Measurements from ENCODE around the gene SCAMP4. TPM values are rescaled to one million over a fixed set of nuclear protein-coding genes. Genes with fewer than 3 reads are reported as not detected.

Gene SCAMP4
- total and polyA plus RNA-seq, 9 of the 15 experiments (the other 6 are each of a cell fraction or from before 2014, with no cell fraction given): 0.81 to 45.9 (median 12.8) TPM

- Histone ChIP-seq H3K4me2 (ENCODE audit: insufficient read depth, low read length) (peak overlapping the region; percentile 83), H3K79me2 (ENCODE audit: control insufficient read depth, insufficient read depth, low read length) (peaks cover 48% of the 10 kb centered on the region), H3K4me3 (peak overlapping the region; percentile 75), H2AFZ (ENCODE audit: low read depth, low read length) (peak overlapping the region; percentile 92; the same call in 1 of the 2 replicates), H3K9ac (ENCODE audit: insufficient read depth in 1 of 2, low read depth in 2 of 2, low read length in 2 of 2) (peak overlapping the region; percentile 94 to 97; a peak in 3 of 4 replicates), H3K9me3 (replicated peaks; ENCODE audit: control insufficient read depth, insufficient read depth, low read depth, low read length) (no peaks in the 10 kb centered on the region), H3K9me1 (ENCODE audit: control insufficient read depth, insufficient read depth, low read length) (peaks cover 2% of the 10 kb centered on the region), H3K27ac (ENCODE audit: extremely low read depth, low read depth, low read length) (peak overlapping the region; percentile 99), H4K20me1 (replicated peaks; ENCODE audit: control insufficient read depth, insufficient read depth, low read length) (peaks cover 13% of the 10 kb centered on the region; the same call in 1 of the 2 replicates), H3K4me1 (replicated peaks in 1 of 2; ENCODE audit: control insufficient read depth in 2 of 2, insufficient read depth in 2 of 2, low read length in 2 of 2) (peaks cover 26 to 68% of the 10 kb centered on the region in 2 experiments), H3K36me3 (ENCODE audit: control insufficient read depth, insufficient read depth, low read length) (peaks cover 4% of the 10 kb centered on the region; the same call in 1 of the 3 replicates), H3K27me3 (ENCODE audit: control insufficient read depth in 2 of 2, insufficient read depth in 2 of 2, low read length in 2 of 2) (no peaks in the 10 kb centered on the region)
- FAIRE-seq: no peak
- BruUV-seq (replicated peaks): no TSS peak
- ChIA-PET POLR2A (interaction anchor here (0.6 to 3.5 kb wide), 7 partner anchors 10 to 920 kb away, joined by 3 to 24 read pairs (median 3); partner anchors contain the start of genes ABHD17A and THOP1), CTCF (ENCODE audit: low intra/inter-chr PET ratio) (no interaction called here)
- in situ Hi-C loops (cut with MboI) (no loop called here), intact Hi-C loops (cut with micrococcal nuclease) (no loop called here)
- ATAC-seq: no peak
- DNase-seq (ENCODE audit: extremely low read depth in 1 of 4, low spot score in 3 of 4): no peak
- TF ChIP-seq TRIM24 (IDR thresholded peaks at IDR 0.05) (peak; percentile 69 to 81), FIP1L1 (IDR thresholded peaks at IDR 0.05; ENCODE audit: low read depth, low read length, poor library complexity, severe bottlenecking) (no peak), ZZZ3 (IDR thresholded peaks at IDR 0.05) (no peak), CBX3 (IDR thresholded peaks at IDR 0.05; ENCODE audit: borderline replicate concordance in 1 of 2, low read length in 2 of 2) (peak in 1 of 2 experiments; percentile 66; a peak in 1 of 3 replicates), THAP7 (CRISPR knock-in tag; IDR thresholded peaks at IDR 0.05) (no peak), ZNF316 (IDR thresholded peaks at IDR 0.05) (peak; percentile 96), ZNF133 (CRISPR knock-in tag; IDR thresholded peaks at IDR 0.05) (no peak), E2F3 (CRISPR knock-in tag; IDR thresholded peaks at IDR 0.05) (no peak), BMI1 (IDR thresholded peaks at IDR 0.05; ENCODE audit: low read length) (no peak), KDM1A (IDR thresholded peaks at IDR 0.05) (no peak), TRIM28 (IDR thresholded peaks at IDR 0.05) (peak; percentile 91), ZNF75A (CRISPR knock-in tag; IDR thresholded peaks at IDR 0.05) (no peak), MNT (conservative IDR thresholded peaks at IDR 0.05) (no peak), ZNF507 (tag; conservative IDR thresholded peaks at IDR 0.05) (no peak), ZBTB17 (CRISPR knock-in tag; IDR thresholded peaks at IDR 0.05) (0 out of 2 replicates have a peak, but pooled peaks have one; percentile 18)
- TF ChIP-seq, protein P1, sequence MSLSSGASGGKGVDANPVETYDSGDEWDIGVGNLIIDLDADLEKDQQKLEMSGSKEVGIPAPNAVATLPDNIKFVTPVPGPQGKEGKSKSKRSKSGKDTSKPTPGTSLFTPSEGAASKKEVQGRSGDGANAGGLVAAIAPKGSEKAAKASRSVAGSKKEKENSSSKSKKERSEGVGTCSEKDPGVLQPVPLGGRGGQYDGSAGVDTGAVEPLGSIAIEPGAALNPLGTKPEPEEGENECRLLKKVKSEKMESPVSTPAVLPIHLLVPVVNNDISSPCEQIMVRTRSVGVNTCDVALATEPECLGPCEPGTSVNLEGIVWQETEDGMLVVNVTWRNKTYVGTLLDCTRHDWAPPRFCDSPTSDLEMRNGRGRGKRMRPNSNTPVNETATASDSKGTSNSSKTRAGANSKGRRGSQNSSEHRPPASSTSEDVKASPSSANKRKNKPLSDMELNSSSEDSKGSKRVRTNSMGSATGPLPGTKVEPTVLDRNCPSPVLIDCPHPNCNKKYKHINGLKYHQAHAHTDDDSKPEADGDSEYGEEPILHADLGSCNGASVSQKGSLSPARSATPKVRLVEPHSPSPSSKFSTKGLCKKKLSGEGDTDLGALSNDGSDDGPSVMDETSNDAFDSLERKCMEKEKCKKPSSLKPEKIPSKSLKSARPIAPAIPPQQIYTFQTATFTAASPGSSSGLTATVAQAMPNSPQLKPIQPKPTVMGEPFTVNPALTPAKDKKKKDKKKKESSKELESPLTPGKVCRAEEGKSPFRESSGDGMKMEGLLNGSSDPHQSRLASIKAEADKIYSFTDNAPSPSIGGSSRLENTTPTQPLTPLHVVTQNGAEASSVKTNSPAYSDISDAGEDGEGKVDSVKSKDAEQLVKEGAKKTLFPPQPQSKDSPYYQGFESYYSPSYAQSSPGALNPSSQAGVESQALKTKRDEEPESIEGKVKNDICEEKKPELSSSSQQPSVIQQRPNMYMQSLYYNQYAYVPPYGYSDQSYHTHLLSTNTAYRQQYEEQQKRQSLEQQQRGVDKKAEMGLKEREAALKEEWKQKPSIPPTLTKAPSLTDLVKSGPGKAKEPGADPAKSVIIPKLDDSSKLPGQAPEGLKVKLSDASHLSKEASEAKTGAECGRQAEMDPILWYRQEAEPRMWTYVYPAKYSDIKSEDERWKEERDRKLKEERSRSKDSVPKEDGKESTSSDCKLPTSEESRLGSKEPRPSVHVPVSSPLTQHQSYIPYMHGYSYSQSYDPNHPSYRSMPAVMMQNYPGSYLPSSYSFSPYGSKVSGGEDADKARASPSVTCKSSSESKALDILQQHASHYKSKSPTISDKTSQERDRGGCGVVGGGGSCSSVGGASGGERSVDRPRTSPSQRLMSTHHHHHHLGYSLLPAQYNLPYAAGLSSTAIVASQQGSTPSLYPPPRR (CRISPR knock-in tag; IDR thresholded peaks at IDR 0.05; ENCODE audit: borderline replicate concordance): 0 out of 2 replicates have a peak, but pooled peaks have one; percentile 15
- WGBS (ENCODE audit: insufficient coverage, low coverage, missing lambda C conversion rate): 90% methylated on average over 14 of the region's 17 CpGs
These were observed 39.8 kb upstream of the SCAMP4 start for GRCh38 chr19:1865172-1866010.

Measured in K562 (cell line).